Stimulated activated CD4-positive, alpha-beta T cell treated with anti-CD3 and anti-CD28 coated beads, Interleukin-4, amount 100 ng/mL, for 4 hours (primary cell): ENCODE data around the gene ELMO1.

Experiments
- DNase-seq, 2 experiments: peaks; one replicate each; pipeline ENCODE4 v3.0.0-alpha.2; 2020

The ELMO1 gene

GRCh38 chr7:37341033-37341630 is 107.5 kb downstream of the ELMO1 start:
- no peak for DNase-seq

DNA sequence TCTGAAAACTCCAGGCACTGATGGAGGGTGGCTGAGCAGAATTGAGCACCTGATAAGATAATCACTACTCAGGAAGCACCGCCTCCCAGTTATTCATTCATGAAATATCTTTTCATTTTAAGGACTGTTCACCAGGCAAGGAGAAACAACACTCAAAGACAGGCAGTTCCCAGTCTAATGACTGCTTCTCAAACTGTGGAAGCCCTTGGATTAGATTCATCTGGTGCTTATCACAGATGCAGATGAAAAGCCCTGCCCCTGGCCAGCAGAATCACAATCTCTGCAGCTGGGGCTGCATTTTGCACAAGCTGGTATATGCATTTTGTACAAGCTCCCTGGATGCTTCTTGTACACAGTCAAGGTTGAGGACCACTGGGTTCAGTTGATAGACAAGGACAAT is 109.7 kb downstream of the ELMO1 start:
- DNase-seq = no peak

DNA sequence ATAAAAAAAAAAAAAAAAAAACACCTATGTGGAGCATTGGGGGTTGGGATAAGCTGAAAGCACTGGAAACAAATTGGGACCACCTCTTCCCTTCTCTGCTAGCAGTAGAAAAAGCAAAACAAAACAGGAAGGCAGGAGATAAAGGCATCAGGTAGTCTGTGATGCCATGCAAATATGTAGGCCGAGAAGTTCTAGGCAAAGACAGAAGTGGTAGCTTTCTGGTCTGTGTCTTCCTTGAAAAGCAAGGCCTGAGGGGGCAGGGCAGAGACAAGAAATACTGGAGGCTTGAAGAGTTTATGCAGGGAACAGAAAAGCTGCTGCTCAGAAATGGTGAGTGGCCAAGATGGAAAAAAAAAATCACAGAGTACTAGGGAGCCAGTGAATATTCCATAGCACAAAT is 111.1 kb downstream of the ELMO1 start:
- DNase-seq = no peak

DNA sequence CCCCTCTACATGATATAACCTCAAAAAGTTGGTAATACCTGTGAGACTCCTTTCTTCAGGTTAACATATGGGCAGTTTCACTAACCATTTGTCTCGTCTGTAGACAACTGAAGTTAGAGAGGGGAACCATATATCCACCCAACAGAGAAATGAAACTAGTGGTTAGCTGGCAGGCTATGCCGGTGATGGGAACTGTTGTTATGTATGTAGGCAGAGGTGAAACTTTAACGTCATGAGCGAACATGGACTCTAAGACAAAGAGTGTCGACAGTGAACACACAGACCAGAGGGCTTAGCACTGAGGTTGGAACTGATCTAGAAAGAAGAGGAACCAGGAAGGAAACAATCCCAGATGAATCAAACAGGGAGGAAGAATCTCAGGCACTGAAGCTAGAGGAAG is 112.4 kb downstream of the ELMO1 start:
- DNase-seq = no peak

DNA sequence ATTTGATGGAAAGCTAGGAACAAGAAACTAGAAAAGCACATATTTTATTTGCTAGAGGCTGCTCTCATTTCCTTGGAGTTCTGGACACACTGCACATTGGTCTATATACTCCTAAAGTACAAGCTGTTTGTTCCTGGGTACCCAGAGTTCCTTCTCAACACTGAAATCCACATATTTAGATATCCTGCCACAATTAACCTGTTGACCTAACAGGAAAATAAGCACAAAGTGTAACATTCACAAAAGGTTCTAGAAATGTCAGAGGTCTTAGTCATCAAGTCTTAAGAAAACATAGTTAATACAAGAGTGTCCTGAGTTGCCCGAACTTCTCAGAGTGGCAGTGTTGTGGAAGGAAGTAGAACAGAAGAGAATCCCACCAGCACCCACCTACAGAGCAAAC is 115.6 kb downstream of the ELMO1 start:
- no peak for DNase-seq

- DNase-seq = no peak
These were observed 116.2 kb downstream of the ELMO1 start for GRCh38 chr7:37332243-37333016.

GRCh38 chr7:37330775-37331174 is 117.9 kb downstream of the ELMO1 start:
- DNase-seq = no peak

- DNase-seq = no peak
These were observed 118.7 kb downstream of the ELMO1 start for GRCh38 chr7:37329940-37330339.

DNA sequence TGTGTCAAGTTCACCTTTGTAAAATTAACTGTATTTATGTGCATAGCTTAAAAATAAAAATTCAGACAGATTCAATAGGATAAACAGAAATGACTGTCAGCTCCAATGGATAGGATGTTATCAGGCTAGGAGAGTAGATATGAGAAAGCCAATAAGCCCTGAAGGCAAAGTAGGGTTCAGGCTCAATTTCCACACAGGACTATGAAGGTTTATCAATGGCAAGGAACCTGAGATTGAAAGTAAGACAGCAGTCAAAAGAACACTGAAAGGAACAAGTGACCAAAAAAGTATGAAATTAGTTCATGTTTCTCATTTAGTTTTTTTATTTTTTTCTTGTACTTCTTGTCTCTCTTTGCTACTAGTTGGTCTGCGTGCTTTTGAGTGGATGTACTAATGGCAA is 121.4 kb downstream of the ELMO1 start:
- no peak for DNase-seq

DNA sequence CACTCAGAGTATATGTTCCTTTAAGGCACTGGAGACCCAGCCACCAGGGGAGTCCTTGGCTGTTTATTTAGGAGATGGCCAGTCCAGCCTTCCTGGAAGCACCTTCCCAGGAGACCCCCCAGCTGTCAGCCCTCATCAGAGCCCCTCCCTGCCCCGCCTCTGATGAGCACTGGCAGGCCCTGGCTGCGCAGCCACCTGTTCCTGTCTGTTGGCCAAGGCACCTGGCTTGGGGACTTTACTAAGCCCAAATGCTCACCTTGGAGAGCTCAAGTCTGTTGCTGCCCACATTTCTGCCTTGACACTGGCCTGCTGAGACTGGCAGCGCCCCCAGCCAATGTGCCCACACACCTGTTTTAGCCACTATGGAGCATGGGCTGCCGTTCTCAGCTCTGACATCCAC is 124.7 kb downstream of the ELMO1 start:
- DNase-seq = no peak

DNA sequence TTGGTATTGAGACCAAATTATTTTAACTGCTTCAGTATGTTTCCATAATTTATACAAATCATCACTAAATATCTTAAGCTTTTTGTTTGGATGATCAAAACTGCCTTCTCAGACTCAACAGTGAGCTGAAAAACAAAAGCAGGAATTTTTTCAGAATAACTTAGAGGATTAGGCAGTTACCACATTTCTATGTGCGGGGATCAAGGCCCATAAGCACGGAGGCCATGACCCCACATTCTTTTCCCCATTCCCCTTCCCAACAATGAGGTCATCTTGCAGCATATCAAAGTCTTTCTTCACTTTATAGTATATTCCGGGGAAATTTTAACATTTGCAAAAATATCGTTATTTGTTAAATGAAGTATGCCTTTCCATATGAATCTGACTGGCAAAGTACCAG is 125.8 kb downstream of the ELMO1 start:
- no peak for DNase-seq

GRCh38 chr7:37320848-37321468 is 127.7 kb downstream of the ELMO1 start:
- DNase-seq = no peak

- no peak for DNase-seq
These were observed 128.4 kb downstream of the ELMO1 start for GRCh38 chr7:37320140-37320847.

- no peak for DNase-seq
These were observed 130.1 kb downstream of the ELMO1 start for GRCh38 chr7:37318541-37318940.

DNA sequence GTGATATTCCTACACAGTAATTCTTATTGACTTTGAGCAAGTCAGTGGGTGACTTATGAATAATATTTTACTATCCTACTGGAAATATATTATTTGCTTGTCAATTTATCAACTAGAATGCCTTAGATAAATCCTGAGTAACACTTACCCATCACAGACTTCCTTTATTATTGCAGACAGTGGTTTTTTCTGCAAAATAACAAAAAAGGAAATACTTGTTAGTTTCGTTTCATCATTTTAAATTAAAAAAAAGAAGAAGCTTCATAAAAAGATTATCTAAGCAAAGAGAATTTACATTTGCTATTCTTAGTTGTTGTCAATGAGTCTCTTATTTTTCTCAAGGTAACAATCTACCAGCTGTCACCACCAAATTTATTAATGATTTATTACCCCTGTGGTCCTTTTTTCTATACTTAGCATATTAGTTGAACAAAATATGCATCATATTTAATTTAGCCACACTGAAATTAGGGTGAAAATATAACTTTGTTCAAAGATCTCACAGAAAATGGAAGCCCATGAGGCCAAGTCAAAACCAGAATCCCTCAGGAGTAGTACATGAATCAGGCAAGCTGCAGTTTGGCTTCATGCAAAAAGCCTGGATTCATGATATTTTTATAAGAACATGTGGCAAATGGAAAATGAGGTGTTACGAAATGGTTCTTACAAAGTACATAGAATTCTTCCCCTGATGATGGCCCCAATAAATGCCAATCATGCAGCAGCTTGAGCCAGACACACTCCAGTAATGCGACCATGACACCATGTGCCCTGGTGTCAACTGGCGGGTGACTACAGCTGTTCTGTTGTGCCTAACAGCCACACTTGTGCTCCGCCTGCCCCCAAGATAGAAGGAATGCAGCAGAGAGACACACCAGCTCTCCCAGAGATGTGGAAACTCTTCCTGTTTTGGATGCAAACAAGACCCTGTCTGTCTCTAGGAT is 132.6 kb downstream of the ELMO1 start:
- no peak for DNase-seq

- DNase-seq = no peak
These were observed 136.1 kb downstream of the ELMO1 start for GRCh38 chr7:37312608-37313007.

DNA sequence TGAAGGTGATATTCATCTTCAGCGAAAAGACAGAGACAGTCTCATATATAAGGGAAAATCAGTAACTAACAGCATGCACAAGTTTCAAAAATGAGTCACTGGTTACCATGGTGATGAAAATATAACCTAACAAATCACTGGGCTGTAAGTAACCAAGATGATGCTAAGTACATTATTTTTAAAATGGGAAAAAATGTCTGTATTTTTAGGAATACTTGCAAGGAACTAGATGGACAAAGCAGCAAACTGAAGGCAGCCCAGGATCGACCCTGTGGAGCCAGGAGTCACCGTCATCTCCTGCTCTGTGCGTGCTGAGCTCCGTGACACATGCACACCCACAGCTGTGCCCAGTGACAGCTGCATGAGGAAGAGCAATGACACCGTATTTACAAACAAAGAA is 137.3 kb downstream of the ELMO1 start:
- peak; percentile 14 to 42 for DNase-seq

DNA sequence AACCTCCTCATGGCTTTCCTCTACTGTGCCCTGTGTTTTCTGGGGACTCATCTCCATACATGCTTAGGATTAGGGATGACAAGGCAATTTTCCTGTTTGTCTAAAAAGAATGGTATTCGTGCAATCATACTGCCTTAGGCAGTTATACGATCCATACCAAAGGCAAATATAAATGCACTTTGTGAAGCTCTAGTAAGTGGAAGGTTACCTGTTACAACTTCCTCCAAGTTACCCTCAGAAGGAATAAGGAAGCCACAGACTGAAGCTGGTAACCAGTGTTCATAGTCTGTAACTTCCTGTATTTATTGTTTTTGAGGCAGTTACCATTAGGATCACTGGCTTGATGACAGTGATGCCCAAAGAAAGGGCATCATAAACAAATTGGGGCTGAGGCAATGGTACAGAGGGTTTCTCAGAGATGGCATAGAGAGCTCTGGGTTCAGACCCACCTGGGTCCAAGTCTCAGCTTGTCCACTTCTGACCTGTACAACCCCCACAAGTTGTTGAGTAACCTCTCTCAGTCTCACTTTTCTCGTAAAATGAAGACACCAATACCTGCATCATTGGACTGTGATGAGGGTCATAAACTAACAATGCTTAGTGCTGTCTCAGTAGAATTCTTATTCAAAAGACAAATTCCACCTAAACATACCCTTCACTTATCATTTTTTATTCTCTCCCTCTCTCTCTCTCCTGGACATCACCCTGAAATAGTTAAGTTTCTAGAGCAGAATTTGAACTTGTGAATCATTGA is 138.2 kb downstream of the ELMO1 start:
- no peak for DNase-seq

DNA sequence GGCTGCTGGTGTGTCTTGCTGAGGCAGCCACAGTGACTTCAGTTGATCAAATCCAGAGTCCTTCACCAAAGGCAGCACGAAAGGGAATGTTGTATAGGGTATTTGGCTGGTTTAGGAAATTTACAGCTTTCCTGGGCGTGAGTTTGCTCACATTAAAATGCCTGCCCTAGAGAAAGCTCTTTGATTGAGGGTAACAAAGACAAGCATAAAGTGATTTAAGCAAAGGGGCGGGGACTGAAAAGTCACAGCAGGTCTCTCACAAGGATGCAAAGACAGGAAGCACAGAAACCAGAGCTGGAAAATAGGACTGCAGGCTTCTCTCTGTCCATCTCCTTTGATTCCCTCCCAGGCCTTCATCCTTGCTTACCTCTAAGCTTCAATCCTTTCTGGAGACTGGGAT is 139.2 kb downstream of the ELMO1 start:
- DNase-seq = no peak

DNA sequence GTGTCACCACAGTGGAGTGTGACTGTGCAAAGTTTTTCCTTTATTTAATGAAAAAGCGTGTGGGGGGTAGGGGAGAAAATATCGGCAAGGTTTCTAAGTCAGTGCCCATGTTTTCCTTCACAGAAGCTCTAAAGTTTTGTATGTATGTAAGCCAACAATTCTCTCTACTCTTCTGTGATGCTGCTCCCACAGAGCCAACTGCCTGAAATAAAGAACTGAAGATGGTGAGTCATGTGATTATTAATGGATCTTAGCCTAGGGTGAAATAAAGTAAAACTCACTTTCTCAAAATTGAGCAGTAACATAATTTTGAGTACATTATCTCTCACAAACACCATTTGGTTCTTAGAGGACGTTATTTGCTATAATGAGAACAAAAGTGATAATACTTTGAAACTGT is 143.7 kb downstream of the ELMO1 start:
- DNase-seq = no peak

DNA sequence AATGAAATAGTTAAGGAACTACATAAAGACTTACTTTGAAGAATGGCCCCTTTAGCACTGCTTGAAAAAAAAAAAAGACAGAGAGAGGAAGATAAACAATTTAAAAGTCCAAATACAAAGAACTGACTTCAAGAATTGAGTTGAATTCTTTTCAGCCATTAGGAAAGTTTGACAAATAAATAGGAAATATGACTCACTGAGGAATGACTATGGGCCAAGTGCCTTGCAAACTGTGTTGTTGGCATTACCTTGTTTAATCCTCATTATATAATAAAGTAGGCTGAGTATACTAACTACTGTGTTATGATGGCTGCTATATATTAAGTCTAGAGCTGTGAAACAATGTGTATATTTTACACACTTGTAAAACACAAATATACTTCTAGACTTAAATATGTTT is 151.1 kb downstream of the ELMO1 start:
- DNase-seq = no peak

GRCh38 chr7:37295401-37295800 is 153.3 kb downstream of the ELMO1 start:
- no peak for DNase-seq
